ENCODE measurements around the gene ADGRV1.

DNA sequence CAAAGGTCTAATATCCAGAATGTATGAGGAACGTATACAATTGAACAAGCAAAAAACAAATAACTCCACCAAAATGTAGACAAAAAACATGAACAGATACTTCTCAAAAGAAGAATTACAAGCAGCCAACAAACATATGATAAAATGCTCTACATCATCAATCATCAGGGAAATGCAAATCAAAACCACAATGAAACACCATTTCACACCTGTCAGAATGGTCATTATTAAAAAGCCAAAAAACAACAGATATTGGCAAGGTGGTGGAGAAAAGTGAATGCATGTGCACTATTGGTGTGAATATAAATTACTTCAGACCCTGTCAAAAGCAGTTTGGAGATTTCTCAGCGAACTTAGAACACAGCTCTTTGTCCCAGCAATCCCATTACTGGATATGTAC is 510.8 kb downstream of the ADGRV1 start:
- TF ChIP-seq, protein P1, sequence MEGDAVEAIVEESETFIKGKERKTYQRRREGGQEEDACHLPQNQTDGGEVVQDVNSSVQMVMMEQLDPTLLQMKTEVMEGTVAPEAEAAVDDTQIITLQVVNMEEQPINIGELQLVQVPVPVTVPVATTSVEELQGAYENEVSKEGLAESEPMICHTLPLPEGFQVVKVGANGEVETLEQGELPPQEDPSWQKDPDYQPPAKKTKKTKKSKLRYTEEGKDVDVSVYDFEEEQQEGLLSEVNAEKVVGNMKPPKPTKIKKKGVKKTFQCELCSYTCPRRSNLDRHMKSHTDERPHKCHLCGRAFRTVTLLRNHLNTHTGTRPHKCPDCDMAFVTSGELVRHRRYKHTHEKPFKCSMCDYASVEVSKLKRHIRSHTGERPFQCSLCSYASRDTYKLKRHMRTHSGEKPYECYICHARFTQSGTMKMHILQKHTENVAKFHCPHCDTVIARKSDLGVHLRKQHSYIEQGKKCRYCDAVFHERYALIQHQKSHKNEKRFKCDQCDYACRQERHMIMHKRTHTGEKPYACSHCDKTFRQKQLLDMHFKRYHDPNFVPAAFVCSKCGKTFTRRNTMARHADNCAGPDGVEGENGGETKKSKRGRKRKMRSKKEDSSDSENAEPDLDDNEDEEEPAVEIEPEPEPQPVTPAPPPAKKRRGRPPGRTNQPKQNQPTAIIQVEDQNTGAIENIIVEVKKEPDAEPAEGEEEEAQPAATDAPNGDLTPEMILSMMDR (IDR thresholded peaks at IDR 0.05) = no peak
- TF ChIP-seq POLR2A (IDR thresholded peaks at IDR 0.05) = no peak

All from thyroid gland (tissue), 4 donors.